ENCODE results near the gene SPTBN2. TPM values are rescaled to one million over a fixed set of nuclear protein-coding genes. Genes with fewer than 3 reads are reported as not detected.

The SPTBN2 gene
- total and polyA plus RNA-seq, 2 of the 4 experiments (the other 2 are of a cell fraction) = 0.18 to 0.41 TPM

DNA sequence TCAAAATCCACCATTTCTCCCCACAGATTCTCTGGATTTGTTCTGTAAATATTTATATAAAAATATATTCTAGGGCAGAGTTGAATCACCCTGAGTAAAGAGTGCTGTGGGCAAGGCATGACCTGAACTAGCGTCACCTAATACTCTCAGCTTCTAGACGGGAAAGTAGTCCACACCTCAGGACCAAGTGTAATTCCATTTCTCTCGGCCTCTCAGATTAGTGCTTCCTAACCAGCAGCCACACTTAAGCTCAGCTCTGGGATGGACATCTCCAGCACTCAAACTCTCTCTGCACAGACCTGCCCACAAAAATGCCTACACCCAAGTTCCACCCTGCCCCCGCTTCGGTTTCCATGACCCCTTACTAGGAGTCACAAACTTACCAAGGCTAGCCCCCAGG lies 5.3 kb downstream of the SPTBN2 start:
- Histone ChIP-seq H3K36me3 (ENCODE audit: control insufficient read depth, insufficient read depth, low read length) (no peaks in the 10 kb centered on the region), H3K4me1 (ENCODE audit: control insufficient read depth, insufficient read depth, low read length) (peaks cover 4% of the 10 kb centered on the region; the same call in 1 of the 2 replicates), H3K9me3 (ENCODE audit: control insufficient read depth, insufficient read depth, low read length) (no peaks in the 10 kb centered on the region), H4K8ac (ENCODE audit: low read depth in 2 of 2, low read length in 2 of 2) (no peak overlapping the region), H2BK120ac (ENCODE audit: low read depth, low read length) (no peak overlapping the region), H2BK5ac (ENCODE audit: low read depth, low read length, poor library complexity, severe bottlenecking) (no peak overlapping the region), H3K27me3 (ENCODE audit: control insufficient read depth, insufficient read depth, low read length) (peaks cover 43% of the 10 kb centered on the region), H4K91ac (ENCODE audit: insufficient read depth, low read depth, low read length) (no peak overlapping the region), H3K14ac (replicated peaks; ENCODE audit: low read depth, low read length) (no peak overlapping the region), H3K4me2 (ENCODE audit: low read depth, low read length) (no peak overlapping the region), H2AFZ (replicated peaks; ENCODE audit: low read length, poor library complexity) (no peak overlapping the region), H2BK20ac (ENCODE audit: low read depth, low read length) (no peak overlapping the region), H3K27ac (ENCODE audit: insufficient read depth, low read length) (no peak overlapping the region), H3K23ac (ENCODE audit: low read depth, low read length) (no peak overlapping the region), H3K9ac (ENCODE audit: low read depth, low read length) (no peak overlapping the region), H4K20me1 (ENCODE audit: insufficient read depth, low read length) (0 out of 2 replicates have a peak, but pooled peaks cover 2% of the 10 kb centered on the region), H3K4ac (ENCODE audit: low read depth, low read length) (no peak overlapping the region), H2AK5ac (ENCODE audit: low read depth, low read length) (no peak overlapping the region), H4K5ac (ENCODE audit: low read depth, low read length) (no peak overlapping the region), H3K18ac (ENCODE audit: low read depth, low read length) (no peak overlapping the region), H3K9me1 (ENCODE audit: insufficient read depth, low read length) (no peaks in the 10 kb centered on the region; the same call in none of the 2 replicates), H3K79me1 (ENCODE audit: low read depth in 1 of 2, low read length in 2 of 2) (no peaks in the 10 kb centered on the region), H2BK15ac (ENCODE audit: low read depth, low read length) (no peak overlapping the region), H2AK9ac (replicated peaks; ENCODE audit: low read depth, low read length, poor library complexity) (no peak overlapping the region), H3K4me3 (ENCODE audit: insufficient read depth, low read depth, low read length) (no peak overlapping the region), H3K56ac (ENCODE audit: extremely low read depth, insufficient read depth, low read length) (no peak overlapping the region)
- WGBS, 2 experiments (ENCODE audit: extremely low coverage in 2 of 2, insufficient read length in 1 of 2) = 100% methylated on average over 1 of the region's 5 CpGs; no CpG with 5 or more reads in 1 of the 2 experiments
- no peak for TF ChIP-seq FOS (IDR thresholded peaks at IDR 0.05; ENCODE audit: low read depth, low read length)
- no peak for TF ChIP-seq BHLHE40 (IDR thresholded peaks at IDR 0.05; ENCODE audit: low read depth, low read length)
- no peak for TF ChIP-seq NFE2L2 (IDR thresholded peaks at IDR 0.05; ENCODE audit: low read depth, low read length)
- TF ChIP-seq, protein P1, sequence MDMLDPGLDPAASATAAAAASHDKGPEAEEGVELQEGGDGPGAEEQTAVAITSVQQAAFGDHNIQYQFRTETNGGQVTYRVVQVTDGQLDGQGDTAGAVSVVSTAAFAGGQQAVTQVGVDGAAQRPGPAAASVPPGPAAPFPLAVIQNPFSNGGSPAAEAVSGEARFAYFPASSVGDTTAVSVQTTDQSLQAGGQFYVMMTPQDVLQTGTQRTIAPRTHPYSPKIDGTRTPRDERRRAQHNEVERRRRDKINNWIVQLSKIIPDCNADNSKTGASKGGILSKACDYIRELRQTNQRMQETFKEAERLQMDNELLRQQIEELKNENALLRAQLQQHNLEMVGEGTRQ (IDR thresholded peaks at IDR 0.05; ENCODE audit: low read depth, low read length) = no peak
- TF ChIP-seq RCOR1 (IDR thresholded peaks at IDR 0.05; ENCODE audit: insufficient replicate concordance, low read length) = no peak
- TF ChIP-seq MXI1 (IDR thresholded peaks at IDR 0.05; ENCODE audit: borderline replicate concordance, low read depth, low read length) = no peak
- no peak for TF ChIP-seq MAZ (IDR thresholded peaks at IDR 0.05; ENCODE audit: borderline replicate concordance, low read depth, low read length)
- TF ChIP-seq CEBPB (IDR thresholded peaks at IDR 0.05; ENCODE audit: low read depth, low read length) = no peak
- no peak for TF ChIP-seq SMC3 (IDR thresholded peaks at IDR 0.05; ENCODE audit: low read depth, low read length)
- TF ChIP-seq POLR2A (IDR thresholded peaks at IDR 0.05; ENCODE audit: low read depth, low read length) = no peak
- no peak for TF ChIP-seq MAFK (IDR thresholded peaks at IDR 0.05; ENCODE audit: low read depth, low read length)
- no peak for TF ChIP-seq CHD1 (IDR thresholded peaks at IDR 0.05; ENCODE audit: low read depth, low read length)
- TF ChIP-seq, protein P2, sequence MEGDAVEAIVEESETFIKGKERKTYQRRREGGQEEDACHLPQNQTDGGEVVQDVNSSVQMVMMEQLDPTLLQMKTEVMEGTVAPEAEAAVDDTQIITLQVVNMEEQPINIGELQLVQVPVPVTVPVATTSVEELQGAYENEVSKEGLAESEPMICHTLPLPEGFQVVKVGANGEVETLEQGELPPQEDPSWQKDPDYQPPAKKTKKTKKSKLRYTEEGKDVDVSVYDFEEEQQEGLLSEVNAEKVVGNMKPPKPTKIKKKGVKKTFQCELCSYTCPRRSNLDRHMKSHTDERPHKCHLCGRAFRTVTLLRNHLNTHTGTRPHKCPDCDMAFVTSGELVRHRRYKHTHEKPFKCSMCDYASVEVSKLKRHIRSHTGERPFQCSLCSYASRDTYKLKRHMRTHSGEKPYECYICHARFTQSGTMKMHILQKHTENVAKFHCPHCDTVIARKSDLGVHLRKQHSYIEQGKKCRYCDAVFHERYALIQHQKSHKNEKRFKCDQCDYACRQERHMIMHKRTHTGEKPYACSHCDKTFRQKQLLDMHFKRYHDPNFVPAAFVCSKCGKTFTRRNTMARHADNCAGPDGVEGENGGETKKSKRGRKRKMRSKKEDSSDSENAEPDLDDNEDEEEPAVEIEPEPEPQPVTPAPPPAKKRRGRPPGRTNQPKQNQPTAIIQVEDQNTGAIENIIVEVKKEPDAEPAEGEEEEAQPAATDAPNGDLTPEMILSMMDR (conservative IDR thresholded peaks at IDR 0.05; ENCODE audit: low read depth, low read length) = no peak
- TF ChIP-seq RAD21 (IDR thresholded peaks at IDR 0.05; ENCODE audit: low read length) = no peak
- no peak for TF ChIP-seq RFX5 (IDR thresholded peaks at IDR 0.05; ENCODE audit: low read depth, low read length)
- TF ChIP-seq, protein P3, sequence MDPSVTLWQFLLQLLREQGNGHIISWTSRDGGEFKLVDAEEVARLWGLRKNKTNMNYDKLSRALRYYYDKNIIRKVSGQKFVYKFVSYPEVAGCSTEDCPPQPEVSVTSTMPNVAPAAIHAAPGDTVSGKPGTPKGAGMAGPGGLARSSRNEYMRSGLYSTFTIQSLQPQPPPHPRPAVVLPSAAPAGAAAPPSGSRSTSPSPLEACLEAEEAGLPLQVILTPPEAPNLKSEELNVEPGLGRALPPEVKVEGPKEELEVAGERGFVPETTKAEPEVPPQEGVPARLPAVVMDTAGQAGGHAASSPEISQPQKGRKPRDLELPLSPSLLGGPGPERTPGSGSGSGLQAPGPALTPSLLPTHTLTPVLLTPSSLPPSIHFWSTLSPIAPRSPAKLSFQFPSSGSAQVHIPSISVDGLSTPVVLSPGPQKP (IDR thresholded peaks at IDR 0.05; ENCODE audit: borderline replicate concordance, low read depth, low read length) = no peak
- intact Hi-C loops (cut with micrococcal nuclease) (no loop called here), dilution Hi-C loops (cut with HindIII; ENCODE audit: low sequenced_read_pairs, unreplicated experiment) (no loop called here), in situ Hi-C loops (cut with MboI; ENCODE audit: low sequenced_read_pairs) (no loop called here)
- no peak for ATAC-seq (ENCODE audit: low read depth)
- BruUV-seq (replicated peaks) = no TSS peak
- no peak for DNase-seq
- ChIA-PET CTCF (interaction anchor here (1.0 kb wide), 1 partner anchor 360 kb away, joined by 3 read pairs; no protein-coding TSS in a partner anchor), POLR2A (ENCODE audit: unreplicated experiment) (no interaction called here)
